ENCODE results near the gene IPO9.
"Not testable (repeated sequence)": the region's sequence is repeated elsewhere in the genome, so short reads cannot be mapped to it uniquely, and the experiment has no call there.

IPO9 gene

DNA sequence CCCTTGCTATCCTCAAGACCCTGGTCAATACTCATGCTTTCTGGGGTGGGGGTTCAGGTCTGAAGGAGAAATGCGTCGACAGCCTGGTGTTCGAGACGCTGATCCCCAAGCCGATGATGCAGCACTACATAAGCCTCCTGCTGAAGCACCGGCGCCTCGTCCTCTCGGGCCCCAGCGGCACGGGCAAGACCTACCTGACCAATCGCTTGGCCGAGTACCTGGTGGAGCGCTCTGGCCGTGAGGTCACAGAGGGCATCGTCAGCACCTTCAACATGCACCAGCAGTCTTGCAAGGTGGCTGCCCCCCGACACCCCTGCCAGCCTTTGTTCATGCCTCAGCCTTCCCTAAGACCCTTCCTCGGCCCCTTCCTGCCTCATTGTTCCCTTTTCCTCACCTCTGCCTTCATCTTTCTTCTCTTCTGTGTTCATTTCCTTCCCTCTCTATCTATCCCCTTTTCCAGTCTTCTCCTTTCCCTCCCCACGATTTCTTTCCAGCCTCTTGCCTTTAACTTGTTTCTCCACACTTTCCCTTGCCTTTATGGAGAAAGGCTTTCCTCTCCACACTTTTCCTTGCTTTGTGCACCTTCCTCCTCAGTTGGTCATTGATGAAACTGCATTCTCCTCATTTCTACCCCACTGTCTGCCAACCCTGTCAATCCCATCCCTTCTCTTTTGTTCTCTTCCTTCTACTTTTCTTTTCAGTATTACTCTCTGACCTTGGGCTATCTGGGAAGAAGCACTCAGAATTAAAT is 18.3 kb upstream of the IPO9 start:
- DNase-seq: no peak

DNA sequence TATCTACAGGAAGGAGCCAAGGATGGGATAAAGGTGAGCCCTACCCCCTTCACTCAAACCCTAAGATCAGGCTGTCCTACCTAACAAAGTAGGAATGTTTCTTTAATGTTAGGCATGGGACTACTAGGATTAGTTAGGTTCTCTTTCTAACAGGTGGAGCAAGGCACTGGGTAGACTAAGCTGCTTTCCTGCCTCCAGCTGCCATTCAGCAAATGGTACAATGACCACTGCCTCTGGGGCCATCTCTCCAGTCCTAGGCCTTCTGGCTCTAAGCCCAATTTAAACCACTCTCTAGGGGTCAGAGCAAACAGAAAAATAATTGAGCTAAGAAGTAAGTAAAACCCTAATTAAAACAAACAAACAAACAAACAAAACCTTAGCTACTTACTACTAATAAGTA is 15.7 kb upstream of the IPO9 start:
- no peak for DNase-seq

DNA sequence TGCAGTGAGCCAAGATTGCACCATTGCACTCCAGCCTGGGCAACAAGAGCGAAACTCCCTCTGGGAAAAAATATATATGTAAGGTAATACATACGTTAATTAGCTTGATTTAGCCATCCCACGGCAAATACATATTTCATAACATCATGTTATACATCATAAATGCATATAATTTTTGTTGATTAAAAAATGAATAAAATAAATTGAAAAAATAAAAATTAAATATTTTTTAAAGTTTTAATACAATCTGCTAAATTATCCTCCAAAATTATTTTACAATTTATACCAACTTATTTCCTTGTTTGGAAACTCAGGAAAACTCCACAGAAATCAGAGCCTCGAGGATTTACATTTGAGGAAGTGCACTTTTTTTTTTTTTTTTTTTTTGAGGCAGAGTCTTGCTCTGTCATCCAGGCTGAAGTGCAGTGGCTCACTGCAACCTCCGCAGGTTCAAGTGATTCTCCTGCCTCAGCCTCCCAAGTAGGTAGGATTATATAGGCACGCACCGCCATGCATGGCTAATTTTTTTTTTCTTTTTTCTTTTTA is 12.6 kb upstream of the IPO9 start:
- DNase-seq: no peak

DNA sequence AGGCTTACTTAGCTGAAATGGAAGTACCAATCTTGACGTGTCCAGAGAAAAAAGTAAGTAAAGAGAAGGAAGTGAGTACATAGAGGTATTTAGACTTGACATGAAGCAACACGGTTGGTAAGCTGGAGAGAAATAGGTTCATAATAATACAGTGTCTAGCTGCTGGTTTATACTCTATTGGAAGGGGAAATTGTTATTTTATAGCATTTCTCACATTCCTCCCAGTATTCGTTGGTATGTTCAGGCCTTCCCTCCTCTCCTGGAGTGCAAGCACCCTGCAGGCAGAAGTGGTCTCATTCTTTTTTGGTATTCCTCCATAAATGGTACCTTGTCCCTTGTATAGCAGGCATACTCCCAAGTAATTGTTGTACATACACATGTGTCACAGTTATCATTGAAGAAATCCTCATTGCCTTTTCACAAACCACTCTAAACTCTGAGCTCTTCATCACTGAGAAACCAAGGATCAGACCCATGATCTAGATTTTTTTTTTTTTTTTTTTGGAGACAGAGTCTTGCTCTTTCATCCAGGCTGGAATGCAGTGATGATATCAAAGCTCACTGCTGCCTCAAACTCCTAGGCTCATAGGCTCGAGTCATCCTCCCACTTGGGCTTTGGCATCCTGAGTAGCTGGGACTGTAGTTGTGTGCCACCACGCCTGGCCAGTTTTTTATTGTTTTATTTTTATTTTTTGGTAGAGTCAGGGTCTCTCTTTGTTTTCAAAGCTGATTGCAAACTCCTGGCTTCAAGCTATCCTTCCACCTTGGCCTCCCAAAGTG is 9.8 kb upstream of the IPO9 start:
- no peak for DNase-seq

DNA sequence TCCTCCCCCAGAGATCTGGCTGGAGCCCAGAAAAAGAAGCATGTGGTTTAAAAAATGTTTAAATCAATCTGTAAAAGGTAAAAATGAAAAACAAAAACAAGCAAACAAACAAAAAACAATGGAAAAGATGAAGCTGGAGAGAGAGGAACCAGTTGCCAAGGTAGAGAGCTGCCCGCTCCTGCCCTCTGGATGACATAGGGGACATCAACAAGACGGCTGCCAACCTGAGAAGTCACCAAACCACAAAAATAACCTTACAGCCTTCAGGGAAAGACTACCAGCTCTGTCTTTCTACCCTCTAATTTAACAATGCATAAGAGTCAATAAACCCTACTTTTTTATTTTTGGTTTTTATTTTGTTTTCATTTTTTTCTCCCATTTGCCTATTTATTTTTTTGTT is 8.5 kb upstream of the IPO9 start:
- DNase-seq: no peak

DNA sequence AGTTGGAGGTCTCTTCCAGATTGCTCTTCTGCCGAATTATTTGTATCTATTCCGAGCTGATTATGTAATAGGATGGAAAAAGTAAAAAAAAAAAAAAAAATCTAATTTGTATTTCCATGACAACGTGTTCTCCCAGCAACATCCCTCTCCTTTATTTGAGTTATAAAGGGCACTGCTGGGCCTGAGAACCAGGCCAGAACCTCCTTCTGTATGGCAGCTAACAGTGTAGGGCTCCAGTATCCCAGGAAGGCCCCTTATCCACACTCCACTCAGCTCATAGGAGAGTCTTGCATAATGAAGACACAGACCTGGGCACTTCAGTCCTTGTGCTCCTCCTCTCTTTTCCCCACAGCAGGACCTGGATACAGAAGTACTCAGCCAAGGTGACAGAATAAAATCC is 3.7 kb upstream of the IPO9 start:
- DNase-seq: no peak

DNA sequence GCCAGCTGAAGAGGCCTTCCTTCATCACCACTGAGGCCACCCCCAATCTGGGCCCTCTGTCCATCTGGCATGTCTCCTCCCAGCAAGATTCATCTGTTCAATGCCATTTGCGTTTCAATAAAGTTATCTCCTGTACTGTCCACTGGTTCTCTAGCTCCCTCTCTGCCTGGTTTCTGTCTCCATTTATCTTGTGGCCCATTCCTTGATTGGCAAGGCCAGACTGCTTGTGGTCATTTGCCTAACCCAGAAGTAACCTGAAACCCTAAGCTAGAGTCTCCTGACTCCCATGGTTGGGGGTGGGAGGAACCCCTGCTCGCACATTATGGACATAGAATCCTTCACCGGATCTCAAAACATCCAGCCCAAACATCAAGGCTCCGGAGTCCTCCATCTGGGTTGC is 2.1 kb upstream of the IPO9 start:
- DNase-seq: no peak

DNA sequence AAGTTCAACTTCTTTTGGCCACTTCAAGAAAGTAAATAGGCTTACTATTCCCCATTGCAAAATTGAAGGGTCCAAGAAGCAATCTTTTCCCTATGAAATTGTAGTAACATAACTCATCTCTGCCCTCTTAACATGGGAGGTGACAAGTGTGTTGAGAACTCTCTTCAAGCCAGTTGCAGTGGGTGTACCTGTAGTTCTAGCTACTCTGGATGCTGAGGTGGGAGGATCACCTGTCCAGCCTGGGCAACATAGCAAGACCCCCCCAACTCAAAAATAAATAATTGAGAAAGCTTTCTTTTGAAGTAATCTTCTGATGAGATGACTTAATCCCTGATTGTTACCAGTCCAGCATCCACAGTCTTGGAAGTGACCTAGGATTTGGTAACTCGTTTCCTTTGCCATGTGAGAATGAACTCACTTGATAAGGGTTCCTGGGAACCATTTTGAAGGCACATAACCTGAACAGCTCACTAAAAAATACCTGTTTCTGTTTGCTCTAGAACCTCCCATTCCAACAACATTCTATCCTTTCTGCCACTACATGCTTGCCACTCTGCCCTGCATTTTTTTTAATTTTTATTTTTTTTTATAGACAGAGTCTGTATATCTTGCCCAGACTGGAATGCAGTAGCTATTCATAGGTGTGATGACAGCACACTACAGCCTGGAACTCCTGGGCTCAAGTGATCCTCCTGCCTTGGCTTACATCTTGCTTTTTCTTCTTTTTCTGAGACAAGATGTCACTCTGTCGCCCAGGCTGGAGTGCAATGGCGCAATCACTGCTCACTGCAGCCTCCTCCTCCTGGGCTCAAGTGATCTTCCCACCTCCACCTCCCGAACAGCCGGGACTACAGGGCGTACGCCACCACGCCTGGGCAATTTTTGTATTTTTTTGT is 1.4 kb upstream of the IPO9 start:
- DNase-seq: no peak

DNA sequence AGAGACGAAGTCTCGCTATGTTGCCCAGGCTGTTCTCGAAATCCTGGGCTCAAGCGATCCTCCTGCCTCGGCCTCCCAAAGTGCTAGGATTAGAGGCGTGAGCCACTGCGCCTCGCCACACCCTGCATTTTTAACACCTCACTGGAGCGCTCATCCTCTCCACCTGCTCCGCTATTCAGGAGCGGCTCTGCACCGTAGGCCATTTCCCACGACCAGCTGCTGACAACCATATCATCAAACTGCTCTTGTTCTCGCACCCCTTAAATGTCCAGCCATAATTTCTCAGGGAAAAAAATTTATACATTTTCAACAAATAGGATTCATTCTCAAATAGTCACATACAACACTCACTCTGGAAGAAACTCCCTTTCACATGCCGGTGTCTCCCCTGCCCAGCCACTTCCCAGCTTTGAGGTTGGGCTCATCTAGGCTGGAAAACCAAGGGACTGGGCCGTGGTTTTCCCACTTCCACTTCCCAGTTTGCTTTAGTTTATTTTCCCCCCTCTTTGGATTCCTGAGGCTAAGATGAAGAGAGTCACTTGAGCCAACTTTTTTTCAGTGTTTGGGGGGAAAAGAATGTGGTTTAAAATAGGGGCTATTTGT is 639 bp upstream of the IPO9 start:
- no peak for DNase-seq

DNA sequence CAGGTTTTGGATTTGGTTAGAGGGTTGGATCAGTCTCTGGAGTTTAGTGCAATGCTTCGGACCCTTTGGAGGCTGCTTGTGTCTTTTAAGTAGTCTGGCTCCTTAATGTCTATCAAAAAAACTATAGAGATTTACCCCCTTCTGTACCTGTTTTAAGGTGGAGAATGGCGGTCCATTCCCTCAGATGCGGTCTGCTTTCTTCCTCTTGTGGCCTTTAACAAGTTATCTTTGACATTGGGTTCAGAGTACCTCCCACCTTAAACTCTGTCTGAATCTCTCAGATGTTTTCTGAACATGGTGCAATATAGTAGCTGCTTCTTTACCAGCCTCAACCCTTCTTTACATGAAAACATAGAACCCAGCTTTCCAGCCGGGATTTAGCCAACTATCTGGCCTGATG is 2.4 kb downstream of the IPO9 start:
- no peak for DNase-seq

DNA sequence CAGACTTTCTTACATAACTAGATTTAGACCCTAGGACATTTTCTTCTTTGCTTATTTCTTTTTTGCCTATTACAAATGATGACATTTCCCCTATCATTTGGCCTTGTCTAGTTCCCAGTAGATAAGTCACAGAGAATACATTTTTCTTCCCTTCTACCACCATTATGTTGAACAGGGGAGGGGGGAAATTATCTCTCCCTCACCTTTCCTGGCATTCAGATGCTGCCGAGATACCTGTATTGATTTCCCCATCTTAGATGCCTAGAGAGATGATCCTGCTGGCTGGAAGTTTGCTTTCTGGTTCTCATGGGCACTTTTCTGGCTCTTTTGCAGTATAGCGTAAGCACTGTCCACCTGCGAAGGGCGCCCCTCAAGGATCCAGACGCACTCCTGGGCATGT is 5.7 kb downstream of the IPO9 start:
- DNase-seq: no peak

DNA sequence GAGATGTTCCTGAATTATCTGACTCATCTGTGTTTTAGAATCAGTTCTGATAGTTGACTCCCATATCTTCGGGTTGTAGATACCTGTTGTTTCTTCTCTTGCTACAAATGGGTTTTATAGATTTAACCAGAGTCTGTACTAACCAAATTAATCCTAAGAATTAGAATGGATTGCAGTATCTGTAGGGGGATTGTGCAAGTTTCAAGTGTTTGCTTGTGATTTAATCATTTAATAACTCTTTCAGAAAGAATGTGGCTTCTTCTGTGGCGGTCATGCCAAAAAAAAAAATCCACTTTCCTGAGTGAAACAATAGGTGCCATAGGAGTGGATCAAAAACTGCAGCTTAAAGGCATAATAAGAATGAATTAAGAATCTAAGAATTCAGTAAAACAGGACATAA is 9.4 kb downstream of the IPO9 start:
- DNase-seq: no peak

DNA sequence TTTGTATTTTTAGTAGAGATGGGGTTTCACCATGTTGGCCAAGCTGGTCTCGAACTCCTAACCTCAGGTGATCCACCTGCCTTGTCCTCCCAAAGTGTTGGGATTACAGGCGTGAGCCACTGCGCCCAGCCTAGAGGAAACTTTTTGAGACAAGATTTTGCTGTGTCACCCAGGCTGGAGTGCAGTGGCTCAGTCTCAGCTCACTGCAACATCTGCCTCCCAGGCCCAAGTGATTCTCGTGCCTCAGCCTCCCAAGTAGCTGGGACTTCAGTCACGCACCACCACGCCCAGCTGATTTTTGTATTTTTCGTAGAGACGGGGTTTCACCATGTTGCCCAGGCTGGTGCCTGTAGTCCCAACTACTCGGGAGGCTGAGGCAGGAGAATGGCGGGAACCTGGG is 10.1 kb downstream of the IPO9 start:
- DNase-seq: not testable (repeated sequence)

DNA sequence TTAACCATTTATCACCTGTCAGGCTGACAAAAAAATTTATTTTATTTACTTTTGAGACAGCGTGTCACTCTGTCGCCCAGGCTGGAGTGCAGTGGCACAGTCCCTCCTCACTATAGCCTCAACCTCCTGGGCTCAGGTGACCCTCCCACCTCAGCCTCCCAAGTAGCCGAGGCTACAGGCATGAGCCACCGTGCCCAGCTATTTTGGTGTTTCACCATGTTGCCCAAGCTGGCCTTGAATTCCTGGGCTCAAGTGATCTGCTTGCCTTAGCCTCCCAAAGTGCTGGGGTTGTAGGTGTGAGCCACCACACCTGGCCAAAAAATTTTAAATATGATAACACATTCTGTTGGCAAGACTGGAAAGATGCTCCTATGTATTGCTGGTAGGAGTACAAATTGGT is 11.1 kb downstream of the IPO9 start:
- DNase-seq: no peak

DNA sequence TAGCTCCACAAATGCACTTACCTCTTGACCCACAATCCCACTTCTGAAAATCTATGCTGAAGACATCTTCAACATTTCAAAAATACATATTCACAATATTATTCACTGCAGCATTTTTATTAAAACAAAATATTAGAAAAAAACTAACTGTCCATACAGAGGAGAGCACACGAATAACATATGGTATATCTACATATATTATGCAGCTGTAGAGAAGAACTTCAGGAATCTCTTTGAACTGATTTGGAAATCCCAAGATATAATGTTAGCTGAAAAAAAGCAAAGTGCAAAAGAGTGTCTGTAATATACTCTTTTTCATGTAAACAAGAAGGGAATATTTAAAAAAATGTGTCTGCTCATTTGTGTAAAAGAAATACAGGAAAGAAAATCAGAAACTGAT is 11.5 kb downstream of the IPO9 start:
- DNase-seq: no peak

DNA sequence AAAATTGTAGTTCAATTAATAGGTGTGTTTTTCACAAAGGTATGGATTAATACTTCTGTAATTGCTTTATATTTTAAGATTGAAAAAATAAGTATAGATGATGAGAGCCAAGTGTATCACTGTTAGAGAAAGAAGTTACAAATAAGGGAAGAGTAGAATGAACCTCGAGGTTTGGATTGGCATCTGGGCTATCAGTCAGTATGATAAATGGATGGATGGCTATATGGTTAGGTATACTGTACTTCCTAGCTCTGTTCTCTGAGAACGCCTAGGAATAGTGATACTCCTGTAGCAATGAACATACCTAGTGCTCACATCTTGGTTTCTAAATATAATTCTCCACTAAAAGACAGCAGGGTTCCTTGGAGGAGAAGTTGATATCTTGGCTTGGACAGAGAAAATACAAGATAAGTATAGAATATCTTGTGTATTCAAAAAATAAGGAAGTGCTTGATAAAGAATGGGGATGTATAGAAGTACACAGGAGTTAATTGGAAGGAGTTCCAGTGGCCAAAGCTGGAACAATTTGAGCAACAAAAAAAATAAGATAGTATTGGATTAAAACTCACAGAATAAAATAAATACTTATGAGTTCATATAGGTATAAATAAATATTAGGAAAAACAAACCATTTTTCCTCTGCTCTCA is 12.4 kb downstream of the IPO9 start:
- DNase-seq: no peak

DNA sequence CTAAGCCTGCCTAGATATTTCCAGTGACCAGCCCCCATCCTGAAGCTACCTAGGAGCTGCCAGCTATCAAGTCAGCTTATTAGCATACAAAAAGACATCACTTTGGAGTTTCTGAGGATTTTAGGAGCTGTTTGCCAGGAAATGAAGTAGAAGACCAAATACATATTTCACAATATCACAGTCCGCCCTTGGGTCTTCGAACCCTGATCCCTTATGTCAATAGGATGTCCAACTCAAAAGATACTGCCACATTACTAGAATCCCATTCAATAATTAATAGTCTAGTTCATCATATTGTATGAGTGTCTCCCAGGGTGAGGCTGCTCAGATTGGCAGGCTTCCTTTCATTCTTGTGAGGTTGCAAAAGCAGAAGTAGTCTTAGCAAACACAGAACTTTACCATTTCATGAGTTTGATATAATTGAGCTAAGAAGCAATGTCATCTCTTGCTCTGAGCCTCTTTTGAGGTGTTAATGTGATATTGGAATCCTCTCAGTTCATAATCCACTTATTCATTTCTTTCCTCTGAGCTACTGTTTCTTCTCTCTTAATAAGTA is 13.6 kb downstream of the IPO9 start:
- no peak for DNase-seq

DNA sequence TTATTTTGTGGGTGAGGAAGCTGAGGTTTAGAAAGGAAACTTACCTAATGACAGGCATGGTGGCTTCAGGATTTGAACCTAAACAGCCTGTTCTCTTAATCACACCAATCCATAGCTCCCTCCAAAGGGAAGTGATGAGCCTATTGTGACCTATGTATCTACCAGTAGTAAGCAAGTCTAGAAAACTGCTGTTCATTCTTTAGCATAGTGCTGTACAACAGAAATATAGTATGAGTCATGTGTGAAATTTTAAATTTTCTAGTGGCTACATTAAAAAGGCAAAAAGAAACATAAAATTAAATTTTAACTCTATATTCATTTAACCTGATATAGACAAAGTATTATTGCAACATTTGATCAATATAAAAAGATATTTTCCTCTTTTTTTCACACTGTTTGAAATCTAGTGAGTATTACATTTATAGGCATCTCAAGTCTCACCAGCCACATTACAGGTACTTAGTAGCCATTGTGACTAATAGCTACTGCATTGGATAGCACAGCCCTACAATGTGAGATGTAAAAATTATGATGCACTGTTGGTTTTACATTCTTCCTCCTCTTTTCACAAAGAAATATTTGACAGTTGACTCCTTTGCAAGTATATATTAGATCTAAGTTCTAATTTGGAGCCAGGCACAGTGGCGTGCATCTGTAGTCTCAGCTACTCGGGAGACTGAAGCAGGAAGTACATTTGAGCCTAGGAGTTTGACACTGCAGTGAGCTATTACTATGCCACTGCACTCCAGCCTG is 16.6 kb downstream of the IPO9 start:
- DNase-seq: no peak

DNA sequence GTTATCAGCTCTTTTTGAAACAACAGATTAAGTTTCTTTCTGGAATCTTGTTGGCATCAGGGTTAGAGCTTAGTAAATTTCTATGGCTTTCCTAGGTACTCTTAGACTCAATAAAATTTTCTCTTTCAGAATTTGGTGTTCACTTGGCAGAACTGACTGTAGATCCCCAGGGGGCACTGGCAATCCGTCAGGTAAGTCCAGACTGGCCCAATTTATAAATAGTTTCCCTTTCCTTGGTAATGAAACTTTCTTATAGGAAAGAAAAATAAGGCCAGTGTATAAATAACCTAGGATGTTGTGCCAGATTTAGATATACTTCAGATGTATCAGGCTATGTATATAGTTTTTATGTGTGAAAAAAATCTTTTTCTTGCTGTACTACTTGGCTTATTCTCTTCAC is 18.2 kb downstream of the IPO9 start:
- DNase-seq: no peak

DNA sequence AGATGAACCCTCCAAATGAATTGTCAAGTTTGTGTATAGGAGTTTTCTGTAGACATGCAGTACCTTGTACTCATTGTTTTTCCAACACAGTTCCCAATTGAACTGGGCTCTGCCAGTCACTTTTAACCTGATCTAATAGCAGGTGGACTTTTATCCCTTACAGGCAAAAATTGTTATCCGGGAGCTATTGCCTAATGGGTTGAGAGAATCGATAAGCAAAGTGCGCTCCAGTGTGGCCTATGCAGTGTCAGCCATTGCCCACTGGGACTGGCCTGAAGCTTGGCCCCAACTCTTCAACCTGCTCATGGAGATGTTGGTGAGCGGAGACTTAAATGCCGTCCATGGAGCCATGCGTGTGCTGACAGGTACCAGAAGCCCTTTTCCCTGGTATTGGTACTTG is 19.3 kb downstream of the IPO9 start:
- DNase-seq: no peak

DNA sequence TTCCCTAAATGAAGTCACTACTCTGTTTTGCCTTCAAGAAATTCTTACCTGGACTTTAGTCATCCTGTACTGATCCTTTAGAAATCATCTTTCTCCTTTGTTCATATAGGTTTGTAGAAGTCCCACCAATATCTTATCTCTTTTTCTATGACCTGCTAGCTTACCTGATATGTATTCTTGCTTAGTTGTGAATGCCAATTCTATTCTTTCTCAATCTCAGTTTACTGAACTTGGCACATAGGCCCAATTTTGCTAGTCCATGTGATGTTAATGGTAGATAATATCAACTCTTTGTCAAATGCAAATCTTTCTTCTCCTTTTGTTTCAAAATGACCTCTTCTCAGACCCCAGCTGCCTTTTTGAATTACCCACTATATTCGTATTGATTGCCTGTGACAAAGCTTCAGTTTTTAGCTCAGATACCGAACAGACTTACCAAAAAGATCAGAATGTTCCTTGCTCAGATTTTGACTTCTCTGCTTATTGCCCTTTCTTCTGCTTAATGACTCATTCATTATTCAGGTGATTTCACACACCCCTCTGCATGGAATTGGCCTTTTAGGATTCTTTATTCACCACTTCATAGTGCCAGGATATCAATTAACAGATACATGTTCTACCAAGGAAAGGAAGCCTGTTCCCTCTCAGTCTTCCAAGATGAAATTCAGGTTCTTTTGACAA is 20.6 kb downstream of the IPO9 start:
- no peak for DNase-seq
